HG03520 (cell line): ENCODE results near the gene INPP5A.

Source experiments
- ATAC-seq: cut with Tn5 transposase; IDR thresholded peaks from one replicate; pipeline ENCODE4 v1.9.1; 2021; ENCODE audit warnings: mild to moderate bottlenecking, moderate library complexity; ENCODE audit not compliant: unreplicated experiment

Gene INPP5A

DNA sequence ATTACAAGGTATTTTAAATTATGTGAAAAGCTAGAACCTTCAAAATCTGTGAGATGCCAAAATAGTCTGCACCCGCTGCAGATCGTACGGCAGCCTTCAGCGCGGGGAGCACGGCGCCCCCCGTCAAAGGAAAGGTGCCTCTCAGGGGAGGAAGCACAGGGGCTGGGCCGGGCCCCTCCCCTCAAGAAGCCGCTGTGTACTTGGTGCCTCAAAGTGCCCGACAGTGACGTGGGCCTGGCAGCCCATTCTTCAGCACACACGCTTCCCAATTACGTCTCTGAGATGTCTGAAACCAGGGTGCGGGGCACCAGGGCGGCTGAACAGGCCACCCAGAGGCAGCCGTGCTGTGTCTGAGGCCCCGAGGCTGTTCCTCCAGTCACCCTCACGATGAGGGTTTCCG, 116.1 kb downstream of the INPP5A start:
- no peak for ATAC-seq

- no peak for ATAC-seq
These were observed 116.6 kb downstream of the INPP5A start for GRCh38 chr10:132654121-132654571.

DNA sequence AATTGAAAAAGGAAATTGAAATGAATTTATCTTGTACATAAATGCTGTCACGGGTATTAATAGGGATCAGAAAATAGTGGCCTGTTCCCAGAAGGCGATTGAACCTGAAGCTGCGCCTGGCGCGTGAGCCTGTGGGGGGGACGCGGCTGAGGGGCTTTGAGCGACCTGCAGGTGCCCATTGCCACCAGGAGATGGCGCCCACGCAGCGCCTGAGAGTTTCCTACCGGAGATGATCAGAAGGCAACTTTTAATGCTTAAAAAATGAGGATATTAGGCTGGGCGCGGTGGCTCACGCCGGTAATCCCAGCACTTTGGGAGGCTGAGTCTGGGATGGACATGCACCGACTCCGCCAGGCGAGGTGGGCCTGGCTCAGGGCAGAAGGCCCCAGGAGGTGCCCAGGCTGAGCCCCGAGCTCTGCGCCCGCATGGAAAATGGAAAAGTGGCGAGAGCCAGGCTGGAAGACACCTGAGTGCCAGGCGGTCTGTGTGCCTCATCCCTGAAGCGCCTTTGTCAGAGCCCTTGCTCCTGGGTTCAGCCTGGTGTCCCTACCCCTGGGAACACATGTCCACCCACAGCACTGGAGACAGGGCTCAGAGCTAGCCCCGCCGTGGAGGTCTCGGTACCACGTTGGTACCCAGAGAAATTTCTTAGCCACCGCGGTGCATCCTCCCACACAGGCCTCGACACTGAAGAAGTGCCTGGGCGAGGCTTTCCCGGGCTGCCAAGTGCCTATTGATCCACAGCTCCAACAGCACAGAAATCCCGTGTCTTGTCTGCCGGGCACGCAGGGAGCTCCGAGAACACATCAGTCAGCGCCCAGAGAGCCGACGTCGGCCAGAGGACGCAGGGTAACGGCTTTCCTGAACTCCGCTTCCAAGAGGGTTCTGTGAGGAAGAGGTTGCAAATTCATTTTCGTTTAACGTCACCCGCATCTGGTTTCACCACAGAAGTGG, 117.4 kb downstream of the INPP5A start:
- no peak for ATAC-seq

- ATAC-seq: no peak
These were observed 118.1 kb downstream of the INPP5A start for GRCh38 chr10:132655735-132656134.

GRCh38 chr10:132656283-132657126, 118.9 kb downstream of the INPP5A start:
- no peak for ATAC-seq

DNA sequence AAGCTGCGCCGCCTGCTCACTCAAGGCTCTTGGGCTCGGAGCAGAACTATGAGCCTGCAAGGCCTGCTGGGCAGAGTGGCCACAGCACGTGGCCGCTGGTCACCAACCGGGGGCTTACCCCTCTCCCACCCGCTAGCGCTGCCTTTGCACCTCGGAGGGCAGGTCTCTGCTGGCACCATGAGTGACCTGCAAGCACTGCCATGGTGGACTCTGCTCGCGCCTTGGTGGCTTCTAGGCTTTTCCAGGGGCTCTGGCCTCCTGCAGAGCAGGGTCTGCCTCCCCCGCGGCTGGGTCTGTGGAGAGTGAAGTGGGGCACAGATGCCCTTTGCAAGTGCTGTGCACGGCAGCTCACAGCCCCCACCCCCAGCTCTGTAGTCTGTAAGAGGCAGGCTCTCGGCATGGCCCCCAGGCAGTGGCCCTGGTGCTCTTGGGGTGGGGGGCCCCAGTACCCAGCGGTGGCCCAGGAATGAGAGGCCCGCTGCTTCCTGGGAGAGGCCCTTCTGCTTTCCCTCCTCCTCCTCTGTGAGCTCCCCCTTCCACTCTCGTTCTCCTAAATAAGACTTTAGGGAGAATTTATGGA, 119.6 kb downstream of the INPP5A start:
- no peak for ATAC-seq

DNA sequence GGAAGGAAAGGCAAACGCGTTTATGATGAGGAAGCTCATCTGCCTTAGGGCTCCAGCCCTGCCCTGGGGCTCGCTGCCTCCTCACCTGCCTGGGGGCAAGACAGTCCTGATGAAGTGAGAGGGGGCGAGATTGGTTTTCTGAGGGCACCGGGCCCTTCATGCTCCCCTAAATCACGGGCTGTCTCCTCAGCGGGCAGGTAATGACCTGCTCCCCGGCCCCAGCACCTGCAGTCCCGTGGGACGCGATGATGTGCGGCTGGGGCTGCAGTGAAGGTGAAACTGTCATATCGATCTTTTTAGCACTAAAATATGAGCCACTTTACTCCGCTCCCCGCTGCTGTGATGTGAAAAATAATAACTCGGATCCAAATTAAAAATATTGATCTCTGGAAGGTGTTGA, 120.2 kb downstream of the INPP5A start:
- ATAC-seq: no peak

DNA sequence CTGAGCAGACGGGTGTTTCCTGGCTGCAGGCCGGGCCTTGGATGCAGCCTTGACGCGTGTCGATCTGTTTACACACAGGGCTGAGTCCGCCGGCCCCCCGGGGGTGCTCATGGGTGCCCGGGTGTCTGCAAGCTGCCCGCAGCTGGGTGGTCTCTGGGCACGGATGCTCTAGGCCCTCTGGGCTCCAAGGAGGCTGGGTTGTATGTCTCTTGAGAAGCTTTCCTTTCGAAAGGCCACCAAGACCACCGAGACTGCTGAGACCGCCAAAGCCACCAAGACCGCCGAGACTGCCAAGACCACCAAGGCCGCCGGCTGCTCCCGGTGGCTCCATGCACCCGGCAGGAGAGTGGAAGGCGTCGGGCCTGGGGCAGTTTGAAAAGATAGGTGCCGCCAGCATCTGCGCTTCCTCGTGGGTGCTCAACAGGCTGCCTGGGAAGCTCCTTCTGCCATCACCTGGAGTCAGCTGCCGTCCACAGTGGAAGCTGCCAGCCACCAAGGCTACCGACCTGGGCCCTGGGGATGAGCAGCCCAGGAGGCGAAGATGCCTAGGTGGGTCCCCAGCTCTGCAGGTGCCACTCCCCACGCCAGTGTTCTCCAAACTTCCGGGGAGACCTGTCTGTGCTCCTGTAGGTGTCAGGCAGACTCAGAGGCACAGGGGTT, 121.1 kb downstream of the INPP5A start:
- ATAC-seq: no peak

DNA sequence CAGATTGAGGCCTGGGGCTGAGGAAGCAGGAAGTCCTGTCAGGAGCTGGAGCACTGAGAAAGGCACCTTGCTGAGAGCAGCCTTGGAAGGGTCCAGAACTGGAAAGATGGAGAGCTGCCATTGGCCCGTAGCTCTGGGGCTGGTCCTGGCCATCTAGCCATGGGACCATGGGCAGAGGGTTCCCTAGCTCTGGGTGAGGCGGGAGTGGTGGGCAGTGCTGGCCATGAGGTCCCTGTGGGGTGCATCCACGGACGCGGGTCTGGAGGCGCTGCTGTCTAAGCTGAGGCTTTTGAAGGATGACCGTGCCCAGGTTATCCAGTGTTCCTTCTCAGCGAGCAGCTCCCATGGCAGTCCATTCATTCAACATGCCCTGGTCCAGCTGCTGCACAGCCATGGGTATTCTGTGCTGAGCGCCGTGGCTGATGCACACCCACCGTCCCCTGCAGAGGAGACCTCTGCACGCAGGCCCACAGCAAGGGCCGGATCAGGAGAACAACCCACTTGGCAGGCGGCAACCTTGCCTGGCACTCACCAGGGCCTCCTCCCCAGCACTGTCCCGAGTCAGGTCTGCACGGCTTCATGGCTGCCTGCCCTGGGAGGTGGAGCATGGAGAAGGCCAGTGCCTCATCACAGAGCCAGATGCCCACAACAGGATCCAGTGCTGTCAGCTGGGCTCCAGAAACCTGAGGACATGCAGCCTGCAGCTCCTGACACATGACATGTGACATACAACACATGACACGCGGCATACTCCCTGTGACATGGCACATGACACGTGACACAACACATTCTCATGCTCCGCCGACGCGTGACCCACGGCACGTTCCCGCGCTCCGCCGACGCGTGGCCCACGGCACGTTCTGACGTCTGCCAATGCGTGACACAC, 121.9 kb downstream of the INPP5A start:
- ATAC-seq: no peak

DNA sequence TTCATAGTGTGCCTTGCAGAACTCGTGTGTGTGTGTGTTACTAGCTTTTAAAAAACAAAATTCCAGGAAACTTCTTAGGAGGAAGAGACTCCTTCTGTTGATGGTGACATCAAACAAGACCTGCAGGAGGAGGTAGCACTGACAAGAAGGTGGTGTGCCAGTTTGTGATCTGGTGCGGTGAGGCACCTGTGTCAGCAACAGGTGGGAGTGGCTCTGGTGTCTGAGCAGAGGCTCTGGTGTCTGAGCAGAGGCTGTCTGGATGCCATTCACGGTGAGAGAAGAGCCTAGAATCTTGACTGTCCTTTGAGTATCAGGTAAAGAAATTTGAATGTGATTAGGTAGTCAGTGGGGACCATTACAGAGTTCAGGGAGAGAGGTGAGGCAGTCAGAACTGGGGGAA, 122.8 kb downstream of the INPP5A start:
- ATAC-seq: no peak

- no peak for ATAC-seq
These were observed 124.8 kb downstream of the INPP5A start for GRCh38 chr10:132662186-132662920.

GRCh38 chr10:132663666-132664365, 126.2 kb downstream of the INPP5A start:
- no peak for ATAC-seq

GRCh38 chr10:132664407-132664806, 126.8 kb downstream of the INPP5A start:
- ATAC-seq: no peak

DNA sequence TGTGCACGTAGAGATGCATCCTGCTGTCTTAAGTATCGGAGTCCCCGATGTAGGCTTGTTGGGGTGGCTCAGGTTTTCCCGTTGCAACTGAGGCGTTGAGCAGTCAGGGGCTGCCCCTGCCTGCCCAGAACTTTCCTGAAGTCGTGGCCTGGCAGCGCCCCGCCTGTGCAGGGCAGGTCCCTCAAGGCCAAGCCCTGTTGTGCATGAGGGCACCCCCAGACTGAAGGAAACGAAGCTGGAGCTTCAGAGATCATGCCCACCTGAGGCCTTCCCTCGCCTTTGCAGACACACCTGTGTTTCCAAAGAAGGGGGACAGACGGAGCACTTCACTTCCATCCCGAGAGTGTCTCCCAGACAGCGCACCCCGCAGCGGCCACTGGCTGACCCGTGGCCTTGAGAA, 127.3 kb downstream of the INPP5A start:
- ATAC-seq: no peak

DNA sequence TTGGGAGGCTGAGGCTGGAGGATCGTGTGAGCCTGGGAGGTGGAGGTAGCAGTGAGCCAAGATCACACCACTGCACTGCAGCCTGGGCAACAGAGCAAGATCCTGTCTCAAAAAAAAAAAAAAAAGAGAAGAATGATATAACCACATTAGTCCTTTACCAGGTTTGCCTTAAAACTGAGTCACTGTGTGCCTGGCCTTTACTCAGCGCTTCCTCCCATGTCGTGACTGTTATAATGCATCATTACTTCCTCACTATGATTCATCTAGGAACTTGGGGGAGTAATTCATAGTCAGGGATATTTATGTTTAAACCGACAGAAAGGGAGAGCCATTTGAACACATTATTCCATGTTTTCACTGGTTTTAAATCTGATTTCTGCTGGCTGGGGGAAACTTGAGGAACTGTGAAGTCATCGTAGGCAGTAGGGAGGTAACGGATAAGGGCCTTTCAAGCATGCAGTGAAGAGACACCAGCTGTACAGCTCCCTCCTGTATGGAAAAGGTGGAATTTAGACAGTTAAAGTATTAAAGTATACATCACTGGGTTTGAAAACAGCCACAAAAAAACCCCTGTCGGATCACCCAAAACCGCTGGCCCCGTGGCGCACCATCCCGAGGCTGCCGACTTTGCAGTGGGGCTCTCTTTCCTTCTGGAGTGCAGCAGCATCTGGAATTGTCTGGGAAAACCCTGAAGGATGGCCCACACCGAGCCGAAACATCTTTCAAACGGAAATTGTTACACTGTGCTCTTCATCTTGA, 128.5 kb downstream of the INPP5A start:
- no peak for ATAC-seq

GRCh38 chr10:132666705-132667341, 129.2 kb downstream of the INPP5A start:
- ATAC-seq: no peak

GRCh38 chr10:132667342-132668047, 129.9 kb downstream of the INPP5A start:
- no peak for ATAC-seq
